GM06990 (cell line): Measurements from ENCODE around the gene RAB34.

Experiments
- DNase-seq: peaks from one replicate; pipeline ENCODE4 v3.0.0-alpha.2; 2011; ENCODE audit not compliant: insufficient read length; ENCODE audit errors: extremely low read depth
- H3K27me3 ChIP-seq: replicated peaks from 2 replicates; pipeline ENCODE4 v1.6.0; 2011; ENCODE audit warnings: low read length; ENCODE audit not compliant: control insufficient read depth, insufficient read depth
- H3K36me3 ChIP-seq: 2 replicates; pipeline ENCODE4 v1.5.1; 2011; ENCODE audit warnings: low read length; ENCODE audit not compliant: control insufficient read depth, insufficient read depth
- H3K4me3 ChIP-seq: replicated peaks from 2 replicates; pipeline ENCODE4 v1.5.1; 2011; ENCODE audit warnings: low read depth, mild to moderate bottlenecking, control low read depth, low read length
- TF ChIP-seq, protein P1 (sequence below): IDR thresholded peaks from 2 replicates; pipeline ENCODE4 v1.5.1; 2011; ENCODE audit warnings: low read length, control low read depth, mild to moderate bottlenecking, inconsistent platforms; ENCODE audit not compliant: insufficient read depth, poor library complexity, severe bottlenecking

RAB34 gene

DNA sequence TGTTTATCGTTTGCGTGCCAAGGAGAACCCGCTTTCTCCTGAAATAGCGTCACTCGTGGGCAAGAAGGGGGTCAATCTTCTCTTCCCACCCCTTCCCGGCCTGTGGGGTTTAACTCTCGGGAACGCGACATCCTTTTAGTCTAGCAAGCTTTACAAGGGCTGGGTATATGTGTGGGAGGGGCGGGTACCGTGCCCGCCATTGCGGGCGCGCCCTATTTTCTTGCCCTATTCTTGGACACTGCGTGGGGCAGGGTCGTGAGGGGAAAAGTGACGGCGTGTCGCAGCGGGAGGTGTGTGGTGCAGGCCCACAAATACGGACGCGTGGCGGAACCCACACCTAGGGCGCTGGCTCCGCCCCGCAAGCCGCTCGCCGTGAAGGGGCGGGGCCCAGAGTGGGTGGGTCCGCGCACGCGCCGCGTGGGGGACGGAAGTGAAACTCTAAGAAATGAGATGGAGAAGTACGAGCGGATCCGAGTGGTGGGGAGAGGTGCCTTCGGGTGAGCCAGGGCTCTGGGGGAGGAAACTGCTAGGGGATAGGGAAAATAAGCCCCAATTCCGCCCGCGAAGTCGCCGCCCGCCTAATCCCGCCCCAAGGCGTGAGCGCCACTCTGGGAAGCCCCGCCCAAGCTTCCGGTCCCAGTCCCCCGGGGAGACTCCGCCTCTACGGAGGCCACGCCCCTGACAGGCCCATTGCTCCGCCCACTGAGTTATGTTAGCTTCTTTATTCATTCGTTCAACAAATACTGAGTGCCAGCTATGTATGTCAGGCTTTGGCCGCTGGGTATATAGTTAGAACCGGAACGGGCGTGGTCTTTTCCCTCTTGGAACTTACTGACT, 10.9 kb upstream of the RAB34 start, which contains the start of gene NEK8:
Gene NEK8 (plus strand): TSS at position 425 of the 837 bp plus-strand sequence. CDS start 26 bp downstream, at position 451.
- Histone ChIP-seq H3K27me3 (no peaks in the 10 kb centered on the region), H3K36me3 (peaks cover 4% of the 10 kb centered on the region), H3K4me3 (peak within 1 kb of the TSS; percentile 69)
- TF ChIP-seq, protein P1, sequence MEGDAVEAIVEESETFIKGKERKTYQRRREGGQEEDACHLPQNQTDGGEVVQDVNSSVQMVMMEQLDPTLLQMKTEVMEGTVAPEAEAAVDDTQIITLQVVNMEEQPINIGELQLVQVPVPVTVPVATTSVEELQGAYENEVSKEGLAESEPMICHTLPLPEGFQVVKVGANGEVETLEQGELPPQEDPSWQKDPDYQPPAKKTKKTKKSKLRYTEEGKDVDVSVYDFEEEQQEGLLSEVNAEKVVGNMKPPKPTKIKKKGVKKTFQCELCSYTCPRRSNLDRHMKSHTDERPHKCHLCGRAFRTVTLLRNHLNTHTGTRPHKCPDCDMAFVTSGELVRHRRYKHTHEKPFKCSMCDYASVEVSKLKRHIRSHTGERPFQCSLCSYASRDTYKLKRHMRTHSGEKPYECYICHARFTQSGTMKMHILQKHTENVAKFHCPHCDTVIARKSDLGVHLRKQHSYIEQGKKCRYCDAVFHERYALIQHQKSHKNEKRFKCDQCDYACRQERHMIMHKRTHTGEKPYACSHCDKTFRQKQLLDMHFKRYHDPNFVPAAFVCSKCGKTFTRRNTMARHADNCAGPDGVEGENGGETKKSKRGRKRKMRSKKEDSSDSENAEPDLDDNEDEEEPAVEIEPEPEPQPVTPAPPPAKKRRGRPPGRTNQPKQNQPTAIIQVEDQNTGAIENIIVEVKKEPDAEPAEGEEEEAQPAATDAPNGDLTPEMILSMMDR: no peak
- DNase-seq: peak; percentile 96

DNA sequence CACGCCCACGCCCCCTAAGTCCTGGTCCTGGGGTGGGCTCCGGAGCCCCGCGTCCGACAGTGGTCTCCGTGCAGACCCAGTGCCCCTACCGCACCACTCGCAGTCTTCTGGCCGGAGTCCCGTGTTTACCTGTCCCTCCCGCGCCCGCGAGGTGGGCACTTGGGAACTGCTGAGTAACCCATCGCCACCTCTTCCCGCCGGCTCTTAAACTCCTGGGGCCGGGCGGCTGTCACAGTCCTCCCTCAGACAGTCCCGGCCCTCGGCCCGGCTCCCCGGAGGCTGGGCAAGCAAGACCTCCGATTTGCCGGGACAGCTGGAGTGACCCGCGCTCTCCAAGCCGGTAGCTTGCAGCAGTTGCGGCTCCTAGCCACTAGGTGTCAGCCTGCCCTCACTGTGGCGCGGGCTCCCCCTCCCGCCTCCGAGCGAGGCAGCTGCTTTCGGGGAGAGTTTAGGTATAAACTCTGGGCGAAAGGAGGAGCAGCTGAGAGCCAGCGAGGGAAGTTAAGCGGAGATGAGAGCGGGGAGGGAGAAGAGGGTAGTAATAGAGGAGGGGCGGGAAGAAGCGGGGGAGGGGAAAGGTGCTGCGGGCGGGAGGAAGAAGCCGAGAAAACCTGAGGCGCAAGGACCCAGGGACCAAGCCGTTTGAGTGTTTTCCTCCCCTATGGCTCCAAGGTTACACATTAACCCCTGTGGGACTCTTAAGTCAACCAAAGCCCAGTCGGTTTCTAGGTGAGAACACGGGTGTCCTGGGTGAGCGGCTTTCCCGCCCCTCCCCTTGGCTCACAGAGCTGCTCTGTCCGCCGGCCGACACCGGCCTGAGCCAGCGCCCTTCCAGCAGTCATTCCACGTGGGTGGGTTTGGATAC, 9.2 kb upstream of the RAB34 start:
- no peaks in the 10 kb centered on the region for H3K27me3 ChIP-seq
- peak; percentile 90 for DNase-seq
- H3K4me3 ChIP-seq: peak overlapping the region; percentile 66
- TF ChIP-seq, protein P1: peak; percentile 99
- H3K36me3 ChIP-seq: peaks cover 12% of the 10 kb centered on the region

DNA sequence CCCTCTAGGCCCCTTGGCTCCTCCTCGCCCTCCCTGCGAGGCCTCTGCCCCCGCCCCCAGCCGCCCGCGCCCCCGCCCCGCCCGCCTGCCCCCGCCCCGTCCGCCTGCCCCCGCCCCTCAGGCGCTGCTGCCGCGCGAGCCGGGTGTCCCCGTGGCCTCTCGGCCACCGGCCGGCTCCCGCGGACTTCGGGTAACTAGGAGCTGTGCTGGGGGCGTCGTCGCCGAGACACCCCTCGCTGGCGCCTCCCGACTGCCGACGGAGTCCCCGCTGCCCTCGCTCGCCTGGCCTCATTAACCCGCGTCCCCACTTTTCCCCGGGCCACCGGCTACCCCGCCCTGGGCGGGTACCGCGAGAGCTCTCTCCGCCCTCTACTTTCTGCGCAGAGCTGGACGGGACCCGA, 8.6 kb upstream of the RAB34 start, which contains the start of gene TLCD1:
Gene TLCD1 (minus strand): TSS at position 8 of the 401 bp plus-strand sequence. CDS start 136 bp downstream, outside the sequence.
- Histone ChIP-seq H3K4me3 (peak within 1 kb of the TSS; percentile 66), H3K27me3 (no peaks in the 10 kb centered on the region), H3K36me3 (peaks cover 17% of the 10 kb centered on the region)
- peak; percentile 87 for DNase-seq
- TF ChIP-seq, protein P1: no peak

DNA sequence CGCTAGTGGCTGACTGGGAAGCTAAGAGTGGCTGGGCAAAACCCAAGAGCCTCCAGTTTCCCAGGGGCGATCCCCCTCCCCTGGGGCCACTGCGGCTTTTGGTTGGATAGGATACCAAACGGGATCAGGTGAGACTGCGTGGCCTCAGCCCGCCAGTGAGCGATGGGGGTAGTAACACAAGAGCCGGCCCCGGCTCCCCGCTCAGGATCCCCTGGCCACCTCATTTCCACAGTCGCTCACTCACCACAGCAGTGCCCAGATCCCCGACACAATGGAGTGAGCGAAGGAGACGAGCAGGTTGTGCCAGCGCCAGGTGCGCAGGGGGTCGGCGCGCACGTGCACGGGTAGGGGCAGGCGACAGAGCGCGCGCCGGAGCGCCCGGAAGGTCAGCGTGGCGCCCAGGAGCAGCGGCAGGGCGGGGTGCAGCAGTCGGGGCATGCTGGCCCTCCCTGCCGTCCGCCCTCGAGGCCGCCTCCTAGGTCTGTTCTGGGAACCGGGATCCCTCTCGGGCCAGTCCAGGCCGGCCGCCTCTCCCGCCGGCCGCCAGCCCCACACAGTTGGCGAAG, 8.1 kb upstream of the RAB34 start:
- Histone ChIP-seq H3K27me3 (no peaks in the 10 kb centered on the region), H3K36me3 (peaks cover 22% of the 10 kb centered on the region), H3K4me3 (peak overlapping the region; percentile 66)
- no peak for DNase-seq
- TF ChIP-seq, protein P1: no peak

DNA sequence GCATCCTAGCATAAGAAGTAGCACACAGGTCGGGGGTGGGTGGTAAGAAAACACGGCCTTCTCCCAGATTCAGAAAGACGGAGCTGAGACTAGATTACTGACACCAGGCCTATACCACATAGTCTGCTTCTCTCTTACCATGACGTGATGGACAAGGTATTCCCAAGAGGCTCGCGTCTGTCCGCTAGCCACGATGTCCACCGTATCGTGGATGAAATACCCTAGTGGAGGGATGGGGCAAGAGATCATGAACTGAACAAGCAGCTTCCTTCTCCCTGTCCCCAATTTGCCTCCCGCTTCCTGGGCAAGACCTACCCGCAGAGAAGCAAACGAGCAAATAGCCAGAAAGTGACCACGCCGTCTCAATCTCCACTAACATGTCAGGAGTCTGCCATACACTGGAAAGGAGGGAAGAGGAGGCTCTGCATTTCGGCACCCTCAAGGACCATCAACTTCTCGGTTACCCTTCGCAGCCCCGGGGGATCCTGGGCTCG, 7.5 kb upstream of the RAB34 start:
- no peaks in the 10 kb centered on the region for H3K27me3 ChIP-seq
- TF ChIP-seq, protein P1: no peak
- H3K4me3 ChIP-seq: peak overlapping the region; percentile 66
- H3K36me3 ChIP-seq: peaks cover 22% of the 10 kb centered on the region
- DNase-seq: no peak
